Omental fat pad (tissue), 4 donors: ENCODE data around the gene GP5. TPM values are rescaled to one million over a fixed set of nuclear protein-coding genes. Genes with fewer than 3 reads are reported as not detected.

Experiments used
- ATAC-seq: fragments of 150-250 bp; one replicate; pipeline ENCODE4 v1.9.1; 2016; ENCODE audit warnings: mild to moderate bottlenecking, moderate library complexity; ENCODE audit not compliant: low FRiP score
- DNase-seq: peaks from one replicate; pipeline ENCODE4 v3.0.0-alpha.2; 2019; ENCODE audit warnings: low spot score
- CTCF ChIP-seq, 3 donors: fragments of 450-650 bp; IDR thresholded peaks; one replicate each; pipeline ENCODE4 v1.5.1; 2016 to 2017; ENCODE audit warnings: antibody characterized with exemption in 3 of 3, mild to moderate bottlenecking in 3 of 3, moderate library complexity in 2 of 3
- total RNA-seq, 4 donors: library from RNA; depleted of rRNA; stranded (reverse); fragments of >200 nt; gene quantifications; one replicate each; pipeline ENCODE4 v1.1.0, GENCODE V29; 2016

GP5 gene
- total RNA-seq, 4 donors from 2014 or later, result 0.19 to 0.96 TPM; not detected in 2

DNA sequence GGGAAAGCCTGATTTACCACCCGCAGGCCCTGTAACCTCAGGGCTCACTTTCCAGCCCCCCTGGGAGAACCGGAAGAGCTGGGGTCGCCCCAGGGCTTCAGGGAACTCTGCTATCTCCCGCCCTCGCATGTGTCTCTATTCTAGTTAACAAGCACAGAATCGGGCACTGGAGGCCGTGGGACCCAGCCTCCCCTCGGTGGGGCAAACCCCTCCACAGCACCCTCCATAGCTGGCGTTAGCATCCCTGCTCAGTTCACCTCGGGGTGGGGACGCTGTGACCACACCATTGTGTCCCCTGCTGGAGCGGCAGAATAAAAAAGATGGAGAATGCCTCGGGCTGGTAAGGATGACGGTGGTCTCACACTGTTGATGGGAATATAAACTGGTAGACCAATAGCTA lies 26.0 kb downstream of the GP5 start:
- ATAC-seq (no peak), DNase-seq (no peak)
- TF ChIP-seq CTCF (IDR thresholded peaks at IDR 0.05), result no peak

DNA sequence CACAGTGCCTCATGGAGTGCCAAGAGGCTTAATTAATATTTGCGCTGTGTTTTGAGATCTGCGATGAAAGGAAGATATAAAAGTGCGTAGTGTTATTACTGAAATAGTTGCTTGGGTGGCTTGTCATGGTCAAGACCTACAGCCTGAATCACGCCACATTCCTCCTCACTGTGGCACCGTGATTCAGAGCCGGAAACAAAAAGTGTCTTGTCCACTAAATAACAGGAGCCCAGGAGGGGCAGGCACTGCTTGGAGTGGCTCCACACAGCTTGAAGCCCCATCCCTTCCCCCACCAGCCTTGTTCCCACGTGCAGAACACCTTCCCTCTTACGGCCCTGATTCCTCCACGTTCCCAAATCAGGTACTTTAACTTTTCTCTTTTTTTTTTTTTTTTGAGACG lies 28.3 kb downstream of the GP5 start:
- no peak for DNase-seq
- TF ChIP-seq CTCF (IDR thresholded peaks at IDR 0.05), result no peak
- ATAC-seq, result no peak

GRCh38 chr3:194369522-194370279 lies 29.4 kb downstream of the GP5 start, which contains the start of gene LRRC15:
Gene LRRC15, minus strand, starts transcription at chr3:194369743. Its CDS starts 8,700 bp downstream, at chr3:194361043.
- TF ChIP-seq CTCF (IDR thresholded peaks at IDR 0.05), result no peak
- ATAC-seq (no peak), DNase-seq (no peak)

GRCh38 chr3:194368918-194369317 lies 30.1 kb downstream of the GP5 start:
- no peak for ATAC-seq
- no peak for TF ChIP-seq CTCF (IDR thresholded peaks at IDR 0.05)
- DNase-seq, result no peak

DNA sequence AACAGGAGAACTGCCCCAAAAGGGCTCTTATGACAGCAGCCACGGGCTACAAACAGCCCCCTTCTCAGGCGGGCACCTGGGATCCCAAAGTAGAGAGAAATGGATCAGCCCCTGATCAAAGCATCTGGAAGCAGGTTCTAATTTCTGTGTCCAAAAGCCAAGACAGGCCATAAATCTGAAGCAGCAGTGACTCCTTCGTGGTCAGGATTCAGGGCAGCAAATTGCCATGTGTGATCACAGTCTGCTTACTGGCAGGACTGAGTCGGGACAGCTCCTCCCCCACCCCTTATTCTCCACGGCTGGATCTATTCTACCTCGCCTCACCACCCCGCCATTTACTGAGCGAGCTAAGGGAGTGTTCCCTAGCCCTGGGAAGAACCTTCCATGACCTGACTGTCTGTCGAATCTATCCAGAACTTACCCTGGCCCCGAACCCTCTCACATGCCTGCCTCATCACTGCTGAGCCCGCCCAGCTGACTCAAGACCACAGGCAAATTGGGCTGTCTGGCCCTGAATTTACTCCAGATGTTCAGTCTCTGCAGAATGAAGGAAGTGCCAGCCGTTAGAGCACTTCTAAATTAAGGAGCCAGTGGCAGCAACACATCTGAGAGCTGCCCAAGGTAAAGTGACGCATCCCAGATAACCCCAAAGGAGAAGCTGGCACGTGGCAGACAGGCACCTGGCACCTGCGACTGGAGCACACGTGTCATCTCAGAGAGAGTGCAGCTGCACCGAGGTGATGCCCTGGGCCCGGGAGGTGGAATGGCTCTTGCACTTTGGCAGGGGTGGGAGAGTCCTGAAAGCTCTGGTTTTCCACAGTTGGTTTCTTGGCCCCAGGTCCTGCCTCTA lies 30.8 kb downstream of the GP5 start:
- ATAC-seq (no peak), DNase-seq (no peak)
- TF ChIP-seq CTCF (IDR thresholded peaks at IDR 0.05), result no peak

GRCh38 chr3:194365978-194366490 lies 33.0 kb downstream of the GP5 start:
- ATAC-seq (no peak), DNase-seq (no peak)
- no peak for TF ChIP-seq CTCF (IDR thresholded peaks at IDR 0.05)
